ENCODE results near the gene GRAMD2B.

GRAMD2B gene

DNA sequence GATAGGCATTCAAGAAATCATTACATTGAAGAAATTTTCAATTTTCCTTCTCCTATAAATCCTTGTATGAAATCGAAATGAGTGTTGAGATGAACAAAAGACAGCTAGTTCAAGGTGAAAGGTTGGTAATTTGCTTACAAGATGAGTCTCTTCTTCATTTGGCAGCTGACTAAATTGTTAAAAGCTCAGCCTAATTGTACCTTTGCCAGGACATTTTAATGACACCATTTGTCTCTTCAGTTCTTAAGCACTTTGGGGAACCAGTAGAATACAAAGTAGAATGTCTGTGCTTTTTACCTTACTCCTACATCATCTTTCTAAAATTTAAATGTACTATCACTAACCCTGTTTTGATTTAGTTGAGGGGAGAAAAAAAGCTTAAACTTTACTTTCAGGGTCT lies 59.4 kb downstream of the GRAMD2B start:
- DNase-seq: no peak

DNA sequence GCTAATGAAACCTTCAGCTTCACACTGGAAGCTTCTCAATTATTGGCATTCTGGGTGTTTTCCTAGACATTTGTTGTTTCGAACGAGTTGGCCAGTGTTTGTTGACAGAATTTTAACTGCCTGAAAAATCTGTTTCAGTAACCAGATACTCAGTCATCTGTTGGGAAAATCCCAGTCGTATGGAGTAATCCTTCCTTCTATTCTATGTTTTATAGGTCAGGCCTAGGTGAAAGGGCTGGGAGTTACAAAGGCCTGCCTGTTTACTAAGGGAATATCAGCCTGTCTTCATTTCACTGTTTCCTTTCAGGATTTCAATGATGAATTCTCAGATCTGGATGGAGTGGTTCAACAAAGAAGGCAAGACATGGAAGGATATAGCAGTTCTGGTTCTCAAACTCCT lies 59.9 kb downstream of the GRAMD2B start:
- DNase-seq: no peak

- DNase-seq: no peak
Observed at GRCh38 chr5:126484253-126484652, 61.0 kb downstream of the GRAMD2B start.

GRCh38 chr5:126486332-126486731 lies 63.1 kb downstream of the GRAMD2B start:
- DNase-seq: no peak

GRCh38 chr5:126487596-126487995 lies 64.4 kb downstream of the GRAMD2B start:
- DNase-seq: no peak

DNA sequence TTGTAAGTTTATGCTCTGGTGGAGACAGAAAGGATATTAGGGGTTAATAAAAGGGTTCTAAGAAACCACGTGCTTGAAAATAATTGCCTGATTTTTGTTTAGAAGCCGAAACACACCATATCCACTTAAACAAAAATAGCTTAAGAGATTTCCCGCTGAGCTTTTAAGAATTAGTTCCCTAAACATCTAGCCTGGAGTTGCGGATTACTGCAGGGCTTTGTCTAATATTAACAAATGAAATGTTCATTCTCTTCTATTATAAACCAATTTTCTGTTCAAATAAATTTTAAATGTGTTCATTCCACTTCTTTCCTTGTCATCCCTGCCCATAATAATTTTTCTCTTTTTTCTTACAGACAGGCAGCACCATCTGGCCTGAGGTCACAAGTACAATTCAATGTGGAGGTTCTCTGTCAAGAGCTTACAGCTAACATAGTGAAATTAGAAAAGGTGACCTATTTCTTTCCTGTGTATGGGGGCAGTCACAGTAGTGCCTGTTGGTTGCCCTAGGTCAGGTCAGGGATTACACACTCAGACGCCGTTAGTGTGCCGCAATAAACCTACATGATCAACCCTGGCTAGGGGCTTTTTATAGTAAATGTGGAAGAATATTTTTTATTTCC lies 65.3 kb downstream of the GRAMD2B start:
- no peak for DNase-seq

GRCh38 chr5:126490167-126490940 lies 67.1 kb downstream of the GRAMD2B start:
- no peak for DNase-seq

GRCh38 chr5:126492939-126493338 lies 69.7 kb downstream of the GRAMD2B start:
- peak; percentile 21 for DNase-seq

DNA sequence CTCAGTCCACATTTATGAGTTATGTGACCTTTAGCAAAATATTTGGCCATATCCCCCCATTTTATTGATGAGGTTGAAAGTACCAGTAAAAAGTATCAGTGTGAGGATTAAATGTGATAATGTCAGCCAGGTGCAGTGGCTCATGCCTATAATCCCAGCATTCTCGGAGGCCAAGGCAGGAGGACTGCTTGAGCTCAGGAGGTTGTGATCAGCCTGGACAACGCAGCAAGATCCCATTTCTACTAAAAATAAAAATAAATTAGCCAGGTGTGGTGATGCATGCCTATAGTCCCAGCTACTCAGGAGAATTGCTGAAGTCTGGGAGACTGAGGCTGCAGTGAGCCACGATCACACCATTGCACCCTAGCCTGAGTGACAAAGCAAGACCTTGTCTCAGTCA lies 71.2 kb downstream of the GRAMD2B start:
- no peak for DNase-seq

DNA sequence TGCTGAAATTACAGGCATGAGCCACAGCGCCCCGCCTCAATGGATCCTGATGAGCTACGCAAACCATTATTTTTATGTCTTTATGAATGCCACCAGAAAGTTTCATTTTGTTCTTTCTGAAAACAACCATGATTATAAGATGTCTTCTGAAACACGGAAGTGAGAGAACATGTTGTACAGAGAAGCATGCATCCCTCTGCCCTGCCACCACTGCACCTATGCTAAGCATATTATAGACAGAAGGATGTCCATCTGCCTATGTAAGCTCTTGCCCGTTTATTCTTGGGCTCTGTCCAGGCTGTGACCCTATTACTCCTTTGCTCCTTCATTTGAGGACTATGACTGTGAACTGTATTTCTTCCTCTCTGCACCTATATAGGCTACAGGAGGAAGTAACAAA lies 74.3 kb downstream of the GRAMD2B start:
- DNase-seq: no peak

DNA sequence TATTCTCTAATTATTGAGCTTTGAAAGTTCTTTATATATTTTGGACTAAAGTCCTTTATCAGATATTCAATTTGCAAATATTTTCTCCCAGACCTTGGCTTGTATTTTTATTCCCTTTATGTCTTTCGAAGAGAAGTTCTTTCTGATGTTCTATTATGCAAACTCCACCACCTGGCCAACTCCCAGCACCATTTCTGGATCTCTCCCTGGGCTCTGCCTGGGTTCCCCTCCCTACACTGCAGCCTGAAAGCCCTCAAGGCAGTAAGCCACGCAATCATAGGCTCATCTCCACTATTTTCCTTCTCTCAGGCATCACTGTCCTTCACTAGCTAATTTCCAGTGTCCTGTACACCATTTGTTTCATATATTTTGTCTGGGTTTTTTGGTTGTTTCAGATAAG lies 76.1 kb downstream of the GRAMD2B start:
- DNase-seq: no peak

DNA sequence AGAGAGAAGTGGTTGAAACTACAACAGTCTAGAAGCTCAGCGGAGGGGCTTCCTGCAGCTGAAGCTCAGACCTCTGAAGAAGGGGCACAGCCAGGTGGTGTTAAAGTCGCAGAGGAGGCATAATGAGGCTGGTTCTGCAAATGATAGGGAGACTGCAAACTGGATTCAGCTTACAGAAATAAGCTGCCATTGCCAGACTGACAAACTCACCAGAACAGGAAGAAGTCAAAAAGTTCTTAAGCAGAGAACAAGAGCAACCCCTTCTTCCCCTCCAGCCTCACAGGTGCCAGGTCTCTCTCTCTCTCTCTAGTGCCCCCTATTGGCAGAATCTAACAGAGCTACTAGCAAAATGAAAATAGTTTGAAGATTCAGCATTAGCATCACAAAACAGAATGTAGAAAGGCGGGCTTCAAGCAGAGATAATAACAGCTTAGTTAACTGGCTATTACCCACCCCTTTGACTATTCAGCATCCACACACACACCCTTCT lies 76.7 kb downstream of the GRAMD2B start:
- peak; percentile 46 for DNase-seq

DNA sequence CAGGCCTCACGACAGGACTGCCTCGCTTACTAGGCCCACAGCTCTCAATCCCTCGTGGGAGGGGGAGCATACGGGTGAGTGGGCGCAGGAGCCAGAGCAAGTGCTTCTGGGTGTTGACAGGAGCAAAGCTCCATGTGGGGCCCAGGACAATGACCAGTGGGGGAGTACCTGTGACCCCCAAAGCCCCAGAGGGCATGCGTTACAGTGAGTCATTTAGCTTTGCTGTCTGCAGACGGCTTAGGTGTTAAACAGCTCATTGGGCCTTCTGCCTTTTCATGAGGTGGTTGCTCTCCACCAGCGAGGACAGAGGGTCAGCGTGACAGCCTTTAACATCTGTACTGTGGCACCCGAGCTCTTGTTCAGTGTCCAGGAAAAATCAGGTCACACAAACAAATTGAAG lies 78.2 kb downstream of the GRAMD2B start:
- no peak for DNase-seq

- DNase-seq: peak; percentile 26
Observed at GRCh38 chr5:126503602-126504104, 80.4 kb downstream of the GRAMD2B start.

GRCh38 chr5:126506079-126506478 lies 82.9 kb downstream of the GRAMD2B start:
- no peak for DNase-seq

- DNase-seq: peak; percentile 44
Observed at GRCh38 chr5:126508251-126508961, 85.2 kb downstream of the GRAMD2B start.

DNA sequence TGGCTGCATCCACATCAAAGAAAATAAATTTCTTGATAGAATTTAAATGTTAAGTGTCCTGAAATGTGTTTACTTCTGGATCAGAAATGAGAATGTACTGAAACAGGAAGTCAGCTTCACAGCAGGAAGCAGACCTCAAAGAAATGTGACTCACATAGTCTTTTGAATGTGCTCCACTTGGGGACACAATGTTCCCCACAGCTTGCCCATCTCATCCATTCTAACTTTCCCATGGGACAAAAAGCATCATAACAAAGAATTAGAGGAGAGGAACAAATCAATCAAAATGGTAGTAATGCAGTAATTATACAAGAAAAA lies 85.7 kb downstream of the GRAMD2B start:
- DNase-seq: peak; percentile 38

- DNase-seq: no peak
Observed at GRCh38 chr5:126509339-126509738, 86.1 kb downstream of the GRAMD2B start.

GRCh38 chr5:126511961-126512360 lies 88.8 kb downstream of the GRAMD2B start:
- no peak for DNase-seq

DNA sequence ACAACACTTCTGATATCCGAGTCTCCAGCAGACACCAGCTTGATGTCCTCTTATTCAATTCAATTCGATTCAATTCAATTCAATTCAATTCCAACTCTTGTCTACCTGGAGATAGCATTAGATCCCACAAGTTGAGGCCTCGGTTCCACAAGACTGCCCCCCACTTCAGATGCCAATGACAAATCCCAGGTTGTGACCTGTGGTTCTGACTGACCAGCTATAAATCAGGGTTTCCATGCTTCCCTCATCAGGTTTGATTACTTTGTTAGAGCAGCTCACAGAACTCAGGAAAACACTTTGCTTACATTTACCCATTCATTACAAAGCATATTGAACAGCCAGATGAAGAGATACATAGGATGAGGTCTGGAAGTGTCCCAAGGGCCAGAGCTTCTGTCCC lies 89.2 kb downstream of the GRAMD2B start:
- no peak for DNase-seq

- DNase-seq: no peak
Observed at GRCh38 chr5:126513302-126513701, 90.1 kb downstream of the GRAMD2B start.

DNA sequence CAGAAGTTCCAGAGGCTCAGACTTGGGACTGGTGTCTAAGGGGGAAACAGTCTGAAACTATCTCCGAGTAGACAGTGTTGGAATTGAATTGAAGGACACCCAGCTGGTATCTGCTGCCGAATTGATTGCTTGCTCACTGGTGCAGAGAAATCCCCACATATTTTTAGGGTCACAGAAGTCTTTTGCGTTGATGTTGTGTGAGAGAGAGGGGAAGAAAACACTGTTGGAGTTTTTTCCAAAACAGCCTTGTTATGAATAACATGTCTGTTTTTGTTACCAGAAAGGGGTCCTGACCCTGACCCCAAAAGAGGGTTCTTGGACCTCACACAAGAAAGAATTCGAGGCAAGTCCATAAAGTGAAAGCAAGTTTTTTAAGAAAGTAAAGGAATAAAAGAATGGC lies 90.5 kb downstream of the GRAMD2B start:
- no peak for DNase-seq

DNA sequence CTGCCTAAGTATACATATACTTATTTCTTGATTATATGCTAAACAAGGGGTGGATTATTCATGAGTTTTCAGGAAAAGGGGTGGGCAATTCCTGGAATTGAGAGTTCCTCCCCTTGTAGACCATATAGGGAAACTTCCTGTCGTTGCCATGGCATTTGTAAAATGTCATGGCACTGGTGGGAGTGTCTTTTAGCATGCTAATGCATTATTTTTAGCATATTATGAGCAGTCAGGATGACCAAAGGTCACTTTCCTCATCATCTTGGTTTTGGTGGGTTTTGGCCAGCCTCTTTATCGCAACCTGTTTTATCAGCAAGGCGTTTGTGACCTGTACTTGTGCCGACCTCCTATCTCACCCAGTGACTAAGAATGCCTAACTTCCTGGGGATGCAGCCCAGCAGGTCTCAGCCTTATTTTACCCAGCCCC lies 90.9 kb downstream of the GRAMD2B start:
- DNase-seq: no peak

All from CD4-positive, alpha-beta T cell treated with Interleukin-17A for 4 hours (primary cell).